HuH-7 (cell line): Measurements from ENCODE around the gene RADIL.

Source experiments
- DNase-seq: peaks from one replicate; pipeline ENCODE4 v3.0.0; 2011; ENCODE audit warnings: low spot score

RADIL gene

DNA sequence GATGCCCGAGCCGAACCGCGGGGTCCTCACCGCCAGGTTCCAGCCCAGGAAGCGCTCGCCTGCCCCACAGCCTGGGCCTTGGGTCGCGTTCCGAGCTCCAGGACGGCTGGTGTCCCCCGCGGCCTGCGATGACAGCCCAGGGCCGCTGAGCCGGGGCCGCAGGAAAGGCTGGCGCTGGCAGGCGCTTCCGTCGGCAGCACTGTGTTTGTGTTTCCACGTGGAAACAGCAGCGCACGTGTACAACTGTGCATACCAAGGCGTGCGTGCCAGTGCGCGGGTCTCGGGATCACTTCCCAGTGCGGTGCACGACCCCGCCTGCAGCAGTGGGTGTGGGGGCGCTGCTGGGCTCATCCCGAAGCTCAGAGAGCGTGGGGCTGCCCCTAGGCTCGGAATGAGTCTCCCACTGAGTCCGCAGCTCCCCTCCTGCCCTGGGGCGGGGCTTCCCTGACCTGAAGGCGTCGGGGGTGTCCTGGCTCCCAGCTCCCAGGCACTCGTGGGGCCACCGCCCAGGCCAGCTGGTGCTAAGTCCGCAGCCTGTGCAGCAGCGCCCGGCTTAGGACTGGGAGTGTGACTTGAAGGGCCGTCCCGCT lies 90.9 kb downstream of the RADIL start:
- no peak for DNase-seq

DNA sequence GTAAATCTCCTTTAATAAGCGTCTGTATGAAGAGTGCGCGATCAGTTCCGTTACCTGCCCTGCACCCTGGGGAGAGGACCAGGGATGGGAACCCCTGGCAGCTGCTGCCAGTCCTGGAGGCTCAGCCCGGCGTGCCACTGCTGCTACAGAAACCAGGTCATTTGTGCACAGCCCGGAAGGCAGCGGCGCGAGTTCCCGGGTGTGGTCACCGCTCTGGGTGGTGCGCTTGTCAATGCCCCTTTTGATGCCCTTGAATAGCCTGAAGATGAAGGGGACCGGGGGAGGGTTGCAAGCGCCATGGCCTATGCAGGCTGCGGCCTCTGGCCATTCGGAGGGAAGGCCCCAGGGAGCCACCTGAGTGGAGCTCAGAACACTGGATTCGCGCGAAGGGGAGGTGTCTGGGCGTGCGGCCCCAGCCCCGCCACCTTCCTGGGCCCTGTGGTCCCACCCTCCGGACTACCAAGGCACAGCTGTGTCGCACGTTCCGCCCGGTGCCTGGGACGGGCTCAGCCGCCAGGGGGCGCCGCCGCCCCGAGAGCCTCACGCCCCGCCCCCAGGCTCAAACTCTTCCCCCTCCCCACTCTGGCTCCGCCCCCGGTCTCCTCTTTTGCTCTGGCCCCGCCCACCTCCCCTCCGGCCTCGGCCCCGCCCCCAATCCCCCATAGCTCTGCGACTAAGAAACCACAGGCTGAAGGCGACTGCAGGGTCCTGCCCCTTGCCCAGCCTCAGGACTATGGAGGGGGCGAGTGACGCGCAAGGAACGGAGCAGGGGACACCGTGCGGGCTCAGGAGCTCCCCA lies 91.6 kb downstream of the RADIL start:
- DNase-seq = no peak

DNA sequence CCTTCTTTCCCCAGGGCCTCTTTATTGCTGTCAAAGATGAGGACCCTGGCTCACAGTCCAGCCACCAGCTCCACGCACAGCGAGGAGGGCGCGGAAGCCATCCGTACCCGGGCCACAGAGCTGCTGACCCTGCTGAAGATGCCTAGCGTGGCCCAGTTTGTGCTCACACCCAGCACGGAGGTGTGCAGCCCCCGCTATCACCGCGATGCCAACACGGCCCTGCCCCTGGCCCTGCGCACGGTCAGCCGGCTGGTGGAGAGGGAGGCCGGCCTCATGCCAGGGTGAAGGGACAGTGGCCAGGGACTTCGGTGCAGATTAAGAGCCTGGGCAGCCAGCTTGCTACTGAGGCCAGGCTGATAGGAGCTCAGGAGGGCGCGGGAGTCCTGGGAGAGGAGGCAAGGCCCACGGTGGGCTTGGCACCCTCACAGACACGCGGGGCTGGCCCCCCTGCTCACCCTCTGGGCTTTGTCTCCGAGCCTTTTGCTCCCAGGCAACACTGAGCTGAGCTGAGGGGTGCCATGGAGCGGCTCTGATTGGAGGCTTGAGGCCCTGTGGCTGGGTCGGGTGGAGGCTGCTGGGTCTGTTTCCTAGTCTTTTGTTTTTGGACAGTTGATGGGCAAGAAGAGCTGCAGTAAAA lies 92.3 kb downstream of the RADIL start:
- DNase-seq = no peak

DNA sequence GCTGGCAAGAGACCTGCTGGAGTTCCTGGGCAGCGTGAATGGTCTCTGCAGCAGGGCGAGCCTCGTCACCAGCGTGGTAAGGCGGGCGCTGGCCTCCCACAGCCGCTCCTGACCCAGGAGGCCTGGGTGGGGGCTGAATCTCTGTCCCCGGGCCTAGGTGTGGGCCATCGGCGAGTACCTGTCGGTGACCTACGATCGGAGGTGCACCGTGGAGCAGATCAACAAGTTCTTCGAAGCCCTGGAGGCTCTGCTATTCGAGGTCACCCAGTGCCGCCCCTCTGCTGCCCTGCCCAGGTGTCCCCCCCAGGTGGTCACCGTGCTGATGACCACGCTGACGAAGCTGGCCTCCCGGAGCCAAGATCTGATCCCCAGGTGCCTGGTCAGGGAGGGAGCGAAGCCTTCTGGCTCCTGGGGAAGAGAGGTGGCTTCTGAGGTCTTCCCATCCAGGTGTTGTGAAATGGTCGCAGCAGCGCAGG lies 93.0 kb downstream of the RADIL start:
- DNase-seq = no peak

DNA sequence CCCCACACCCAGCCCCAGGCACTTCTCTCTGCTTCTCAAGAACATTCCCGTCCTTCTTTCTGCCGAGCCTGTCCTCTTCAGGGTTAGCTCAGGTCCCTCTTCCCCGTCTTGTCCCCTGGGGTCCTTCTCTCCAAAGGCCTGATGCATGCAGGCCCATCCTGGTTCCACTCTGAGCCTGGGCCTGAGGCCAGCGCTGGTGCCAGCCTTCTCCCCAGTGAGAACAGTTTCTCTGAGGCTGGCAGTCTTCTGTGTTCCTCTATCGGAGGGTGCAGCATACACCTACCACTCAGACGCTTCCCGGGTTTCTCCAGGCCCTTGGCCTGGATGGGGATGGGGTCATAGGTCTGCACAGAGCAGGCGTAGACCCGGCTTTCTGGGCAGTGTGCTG lies 93.4 kb downstream of the RADIL start:
- DNase-seq = no peak

DNA sequence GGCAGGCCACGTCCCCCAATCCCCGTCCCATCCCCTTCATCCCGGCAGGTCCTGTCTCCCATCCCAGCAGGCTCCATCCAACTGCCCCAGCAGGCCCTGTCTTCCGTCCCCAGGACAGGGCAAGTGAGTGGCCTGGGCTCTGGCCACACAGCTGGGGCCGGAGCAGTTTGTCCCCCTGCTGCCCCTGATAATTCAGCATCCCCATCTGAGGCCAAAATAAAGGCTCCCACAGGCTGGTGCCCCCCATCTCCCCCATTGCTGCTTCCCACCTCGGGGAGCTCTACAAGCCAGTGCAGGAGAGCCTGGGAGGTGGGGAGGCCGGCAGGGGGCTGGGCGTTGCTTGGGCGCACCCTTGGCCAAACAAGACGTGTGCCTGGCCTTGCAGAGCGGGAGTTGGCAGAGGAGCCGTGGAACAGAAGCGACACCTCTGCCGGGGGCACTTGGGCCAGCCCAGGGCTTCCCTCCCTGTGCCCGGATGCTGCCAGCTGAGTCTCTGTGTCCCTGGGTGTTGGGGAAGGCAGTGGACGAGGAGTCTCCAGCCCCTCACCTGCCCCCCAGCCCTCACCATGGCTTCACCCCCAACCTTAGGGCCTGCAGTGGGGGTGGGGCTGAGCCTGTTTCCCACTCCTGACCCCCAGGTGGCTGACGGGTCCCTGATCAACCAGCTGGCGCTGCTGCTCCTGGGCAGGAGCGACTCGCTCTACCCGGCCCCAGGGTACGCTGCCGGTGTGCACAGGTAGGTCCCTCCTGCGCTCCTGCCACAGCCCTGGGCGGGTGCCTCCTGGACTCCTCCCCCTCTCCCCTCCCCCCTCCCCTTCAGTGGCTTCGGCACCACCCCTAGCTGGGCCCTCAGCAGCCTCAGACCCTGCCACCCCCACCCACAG lies 94.1 kb downstream of the RADIL start:
- no peak for DNase-seq

DNA sequence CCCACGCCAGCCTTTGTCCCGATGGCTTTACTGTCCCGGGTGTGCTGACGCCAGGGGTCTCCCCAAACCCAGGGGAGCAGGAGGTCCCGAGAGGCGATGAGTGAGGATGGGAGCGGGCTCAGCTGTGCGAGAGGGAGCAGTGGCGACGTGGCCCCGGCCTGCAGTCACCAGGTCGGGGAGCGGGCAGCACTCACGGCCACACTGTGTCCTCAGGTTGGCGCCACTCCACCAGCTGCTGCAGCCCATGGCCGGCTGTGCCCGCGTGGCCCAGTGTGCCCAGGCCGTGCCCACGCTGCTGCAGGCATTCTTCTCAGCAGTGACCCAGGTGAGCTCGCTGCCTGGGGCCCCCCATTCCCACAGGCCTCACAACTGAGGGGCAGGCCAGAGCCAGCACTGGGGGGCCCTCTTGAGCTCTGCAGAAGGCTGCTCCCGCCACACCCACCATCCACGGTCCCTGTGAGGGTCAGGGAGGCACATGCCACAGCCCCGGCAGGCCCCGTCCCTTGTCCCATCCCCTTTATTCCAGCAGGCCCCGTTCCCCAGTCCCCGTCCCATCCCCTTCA lies 94.8 kb downstream of the RADIL start:
- DNase-seq = no peak

DNA sequence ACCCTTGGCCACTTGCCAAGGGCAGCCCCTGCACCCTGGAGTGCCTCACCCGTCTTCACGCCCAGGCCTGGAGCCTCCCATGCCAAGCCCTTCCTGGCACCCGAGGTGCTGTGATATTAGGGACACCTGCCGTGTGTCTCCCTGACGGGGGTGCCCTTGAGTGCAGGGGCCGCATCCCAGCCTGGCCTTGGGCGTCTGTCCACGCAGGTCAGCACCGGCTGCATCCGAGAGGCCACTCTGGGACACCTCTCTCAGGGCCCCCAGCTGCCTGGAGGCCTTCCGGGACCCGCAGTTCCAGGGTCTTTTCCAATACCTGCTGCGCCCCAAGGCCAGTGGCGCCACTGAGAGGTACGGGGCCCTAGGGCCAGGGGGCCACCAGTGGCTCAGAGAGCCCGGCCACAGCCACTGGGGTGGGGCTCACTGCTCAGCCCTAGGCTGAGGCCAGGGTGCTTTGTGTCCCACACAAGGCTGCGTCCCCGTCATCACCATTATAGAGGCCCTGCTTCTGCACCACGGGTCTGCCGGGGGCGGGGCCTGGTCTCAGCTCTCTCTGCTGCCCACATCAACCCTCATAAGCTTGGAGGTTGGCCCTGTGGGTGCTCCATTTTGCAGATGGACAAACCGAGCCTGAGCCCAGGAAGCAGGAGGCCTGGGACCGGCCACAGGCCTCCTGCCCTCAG lies 95.4 kb downstream of the RADIL start:
- DNase-seq = no peak

DNA sequence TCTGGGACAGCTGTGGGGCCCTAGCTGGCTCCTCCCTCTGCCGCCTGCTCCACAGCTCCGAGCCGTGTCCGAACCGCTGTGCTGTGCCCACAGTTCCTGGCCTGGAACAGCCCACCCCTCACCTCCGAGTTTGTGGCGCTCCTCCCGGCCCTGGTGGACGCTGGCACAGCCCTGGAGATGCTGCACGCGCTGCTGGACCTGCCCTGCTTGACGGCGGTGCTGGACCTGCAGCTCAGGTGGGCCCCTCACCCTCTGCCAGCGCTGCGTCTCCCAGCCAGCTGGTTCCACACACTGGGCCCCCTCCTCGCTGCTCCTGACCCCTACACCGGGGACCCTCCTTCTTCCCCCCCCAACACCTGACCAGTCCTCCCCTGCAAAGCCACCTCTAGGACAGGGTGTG lies 96.0 kb downstream of the RADIL start:
- no peak for DNase-seq

DNA sequence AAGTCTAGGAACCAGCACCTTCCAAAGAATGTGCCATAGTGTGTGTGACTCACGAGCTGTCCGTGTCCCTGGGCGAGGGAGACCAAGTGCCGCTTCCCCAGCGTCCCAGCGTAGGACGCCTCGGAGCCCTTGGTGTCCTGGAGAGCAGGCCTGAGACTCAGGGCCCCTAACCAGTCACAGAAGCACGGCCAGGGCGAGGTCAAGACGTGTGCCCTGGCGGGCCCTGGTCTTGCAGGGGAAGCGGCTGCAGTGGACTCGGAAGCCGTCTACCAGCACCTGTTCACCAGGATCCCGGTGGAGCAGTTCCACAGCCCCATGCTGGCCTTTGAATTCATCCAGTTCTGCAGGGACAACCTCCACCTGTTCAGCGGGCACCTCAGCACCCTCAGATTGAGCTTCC lies 97.5 kb downstream of the RADIL start:
- no peak for DNase-seq

DNA sequence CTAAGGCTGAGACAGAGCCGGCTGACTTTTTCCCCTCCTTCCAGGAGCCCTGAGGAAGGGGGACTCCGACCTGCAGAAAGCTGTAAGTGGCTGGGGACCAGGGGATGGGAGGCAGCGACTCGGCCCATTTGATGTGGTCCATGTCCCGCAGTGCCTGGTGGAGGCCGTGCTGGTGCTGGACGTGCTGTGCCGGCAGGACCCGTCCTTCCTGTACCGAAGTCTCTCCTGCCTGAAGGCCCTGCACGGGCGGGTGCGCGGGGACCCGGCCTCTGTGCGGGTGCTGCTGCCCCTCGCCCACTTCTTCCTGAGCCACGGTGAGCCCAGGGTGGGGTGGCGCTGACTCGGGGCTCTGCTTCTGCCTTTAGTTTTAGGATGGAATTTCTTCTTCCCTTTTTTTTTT lies 98.1 kb downstream of the RADIL start:
- DNase-seq = no peak

DNA sequence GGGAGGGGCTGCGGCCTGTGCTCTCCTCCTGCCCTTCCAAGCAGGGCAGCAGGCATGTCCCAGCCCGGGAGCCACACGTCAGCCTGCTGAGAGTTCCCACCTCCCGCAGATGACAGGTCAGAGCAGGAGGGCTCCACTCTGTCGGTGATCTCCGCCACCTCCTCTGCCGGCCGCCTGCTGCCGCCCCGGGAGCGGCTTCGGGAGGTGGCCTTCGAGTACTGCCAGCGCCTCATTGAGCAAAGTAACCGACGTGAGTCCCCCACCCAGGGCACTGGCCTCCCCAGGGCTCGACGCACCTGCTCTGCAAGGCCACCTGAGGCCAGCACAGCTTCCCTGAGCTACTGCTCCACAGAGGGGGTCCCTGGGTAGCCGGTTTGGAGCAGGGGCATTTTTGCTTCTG lies 98.7 kb downstream of the RADIL start:
- no peak for DNase-seq

DNA sequence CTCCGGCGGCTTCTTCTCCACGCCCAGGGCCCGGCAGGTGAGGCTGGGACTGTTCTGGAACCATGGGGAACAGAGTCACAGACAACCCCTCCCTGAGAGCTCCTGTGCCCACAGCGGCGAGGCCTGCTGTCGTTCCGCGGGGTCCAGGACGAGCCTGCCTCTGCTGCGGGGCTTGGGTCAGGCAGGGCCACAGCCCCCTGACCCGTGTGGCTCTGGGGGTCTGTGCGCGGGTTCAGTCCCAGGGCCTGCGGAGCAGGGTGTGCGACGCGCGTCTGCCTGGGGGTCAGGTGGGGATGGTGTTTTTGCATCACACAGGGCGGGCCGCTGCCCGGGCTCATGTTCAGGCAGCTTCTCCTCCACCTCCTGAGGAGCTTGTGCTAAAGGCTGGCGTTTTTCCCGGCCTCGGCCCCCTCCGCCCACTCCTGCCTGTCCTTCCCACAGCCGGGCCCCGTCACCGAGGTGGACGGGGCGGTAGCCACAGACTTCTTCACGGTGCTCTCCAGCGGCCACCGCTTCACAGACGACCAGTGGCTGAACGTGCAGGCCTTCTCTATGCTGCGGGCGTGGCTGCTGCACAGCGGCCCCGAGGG lies 99.7 kb downstream of the RADIL start:
- no peak for DNase-seq

DNA sequence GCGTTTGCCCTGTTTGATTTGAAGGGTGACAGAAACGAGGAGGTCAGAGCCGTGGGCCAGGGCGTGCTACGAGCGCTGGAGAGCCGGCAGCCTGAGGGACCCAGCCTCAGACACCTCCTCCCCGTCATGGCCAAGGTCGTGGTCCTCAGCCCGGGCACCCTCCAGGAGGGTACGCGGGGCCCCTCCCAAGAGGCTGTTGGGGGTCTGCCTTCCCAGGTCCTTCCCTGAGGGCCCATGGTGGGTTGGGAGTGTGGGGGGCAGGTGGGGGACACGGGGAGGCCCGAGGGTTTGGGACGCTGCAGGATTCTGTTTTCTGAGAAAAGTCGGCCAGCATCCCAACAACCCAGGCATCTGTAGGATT lies 100.2 kb downstream of the RADIL start:
- no peak for DNase-seq

DNA sequence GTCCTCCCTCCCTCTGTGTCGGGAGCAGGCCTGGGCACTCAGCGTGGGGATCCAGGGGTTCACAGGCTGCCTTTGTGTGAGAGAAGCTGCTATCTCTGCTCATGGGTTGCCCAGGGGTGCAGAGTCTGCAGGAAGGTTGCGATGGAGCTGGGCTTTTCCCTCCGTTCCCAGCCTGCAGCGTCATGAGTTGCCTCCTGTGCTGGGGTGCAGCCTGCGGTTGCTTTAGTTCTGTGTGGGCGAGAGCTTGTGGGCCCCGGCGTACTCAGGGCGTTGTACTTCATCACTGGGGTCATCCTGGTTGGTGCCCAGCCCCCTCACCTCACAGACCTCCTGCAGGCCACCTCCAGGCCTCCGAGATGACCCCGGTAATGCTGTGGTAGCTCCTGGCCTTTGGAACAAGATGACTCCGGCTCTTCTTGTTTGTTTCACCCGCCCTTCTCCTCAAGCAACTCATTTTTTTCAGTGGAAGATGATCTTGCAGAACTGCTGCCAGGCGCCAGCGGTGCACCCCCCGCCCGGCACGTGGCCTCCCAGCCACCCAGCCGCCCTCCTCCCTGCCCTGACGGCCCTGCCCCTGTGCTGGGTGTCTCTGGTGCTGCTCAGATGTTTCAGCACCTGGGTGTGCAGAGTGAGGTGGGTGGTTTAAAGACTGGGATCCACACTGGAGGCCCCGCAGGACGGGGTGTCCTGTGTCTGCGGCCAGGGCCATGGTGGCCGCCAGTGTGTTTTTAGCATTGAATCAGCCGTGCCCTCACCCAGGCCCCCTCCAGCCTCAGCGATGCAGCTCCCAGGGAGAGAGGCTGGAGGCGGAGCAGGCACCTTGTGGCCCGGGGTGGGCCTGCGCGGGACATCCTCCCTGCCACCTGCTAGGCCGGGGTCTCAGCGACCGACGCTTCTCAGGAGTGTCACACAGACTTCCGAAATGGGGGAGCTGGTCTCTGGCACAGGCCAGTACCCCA lies 100.9 kb downstream of the RADIL start:
- no peak for DNase-seq

DNA sequence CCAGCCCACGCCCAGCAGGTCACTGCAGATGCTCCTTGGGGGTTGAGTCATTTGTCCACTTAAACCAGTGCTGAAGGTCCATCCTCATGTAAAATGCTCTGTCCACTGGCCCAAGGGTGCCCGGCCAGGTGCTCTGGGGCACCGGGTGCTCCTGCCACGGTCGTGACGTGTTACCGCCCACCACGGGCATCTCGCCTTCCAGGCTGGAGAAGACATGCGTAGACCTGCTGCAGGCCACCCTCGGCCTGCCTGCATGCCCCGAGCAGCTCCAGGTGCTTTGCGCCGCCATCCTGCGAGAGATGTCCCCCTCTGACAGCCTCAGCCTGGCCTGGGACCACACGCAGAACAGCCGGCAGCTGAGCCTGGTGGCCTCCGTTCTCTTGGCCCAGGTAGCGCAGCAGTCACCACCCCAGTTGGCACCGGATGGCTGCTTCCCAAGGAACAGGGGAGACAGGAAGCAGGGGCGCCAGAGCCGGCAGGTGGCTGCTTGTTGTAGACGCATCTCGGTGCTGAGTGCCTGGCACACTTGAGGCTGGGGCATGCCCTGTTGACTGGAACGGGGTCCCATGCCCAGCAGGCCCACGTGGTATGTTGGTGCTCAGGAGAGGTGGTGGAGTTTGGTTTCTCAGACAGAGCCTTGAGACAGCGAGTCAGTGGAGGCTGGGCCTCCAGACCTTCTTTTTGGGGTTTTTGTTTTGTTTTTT lies 102.0 kb downstream of the RADIL start:
- DNase-seq = no peak

DNA sequence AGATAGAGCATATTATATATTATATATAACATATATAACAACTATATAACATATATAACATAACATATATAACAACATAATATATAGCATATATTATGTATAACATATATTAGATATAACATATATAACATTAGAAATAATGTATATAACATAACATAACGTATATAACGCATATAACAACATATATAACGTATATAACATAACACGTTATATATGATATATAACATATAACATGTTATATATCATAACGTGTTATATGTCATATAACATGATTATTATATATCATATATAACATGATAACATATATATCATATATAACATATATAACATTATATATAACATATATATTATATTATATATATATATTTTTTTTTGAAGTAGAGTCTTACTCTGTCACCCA lies 104.4 kb downstream of the RADIL start:
- DNase-seq = no peak

DNA sequence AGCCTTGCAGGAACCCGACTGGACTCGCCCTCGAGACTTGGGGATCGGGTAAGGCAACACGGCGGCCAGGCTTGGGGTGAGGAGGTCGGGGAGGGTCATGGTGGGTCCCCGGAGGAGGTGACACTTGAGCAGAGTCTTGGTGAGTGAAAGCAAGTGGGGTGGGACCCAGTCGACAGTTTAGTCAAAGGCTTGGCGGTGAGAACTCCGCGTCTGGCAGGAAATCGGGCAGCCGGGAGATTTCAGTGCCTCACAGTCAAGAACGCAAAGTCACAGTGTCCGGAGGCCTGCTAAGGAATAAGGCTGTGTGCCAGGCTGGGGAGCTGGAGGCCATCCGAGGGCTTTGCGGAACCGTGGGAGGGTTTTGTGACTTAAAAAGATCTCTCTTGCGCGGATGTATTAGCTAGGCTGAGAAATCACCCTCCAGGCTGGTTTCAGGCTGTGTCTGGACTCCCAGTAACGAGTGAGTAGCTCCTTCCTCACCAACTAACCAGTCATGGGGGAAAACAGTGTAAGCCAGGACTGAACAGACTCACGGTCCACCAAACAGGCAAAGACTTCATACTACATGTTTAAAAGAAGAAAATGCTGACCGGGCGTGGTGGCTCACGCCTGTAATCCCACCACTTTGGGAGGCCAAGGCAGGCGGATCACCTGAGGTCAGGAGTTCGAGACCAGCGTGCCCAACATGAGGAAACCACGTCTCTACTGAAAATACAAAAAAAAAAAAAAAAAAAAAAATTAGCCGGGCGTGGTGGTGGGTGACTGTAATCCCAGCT lies 107.5 kb downstream of the RADIL start:
- DNase-seq = peak; percentile 39
